Articular chondrocyte of knee joint (primary cell): Measurements from ENCODE around the gene MSI2. TPM values are rescaled to one million over a fixed set of nuclear protein-coding genes. Genes with fewer than 3 reads are reported as not detected.

ENCODE experiments used
- small RNA-seq: library from RNA; depleted of rRNA; stranded (forward); fragments of <200 nt; gene quantifications from one replicate; pipeline ENCODE3, GENCODE V24; 2012
- total RNA-seq: library from RNA; depleted of rRNA; stranded (reverse); fragments of >200 nt; gene quantifications from 2 replicates; pipeline ENCODE4 v1.2.3, GENCODE V29; 2012

The MSI2 gene
- total RNA-seq = 30.3 and 30.5 TPM in 2 replicates

DNA sequence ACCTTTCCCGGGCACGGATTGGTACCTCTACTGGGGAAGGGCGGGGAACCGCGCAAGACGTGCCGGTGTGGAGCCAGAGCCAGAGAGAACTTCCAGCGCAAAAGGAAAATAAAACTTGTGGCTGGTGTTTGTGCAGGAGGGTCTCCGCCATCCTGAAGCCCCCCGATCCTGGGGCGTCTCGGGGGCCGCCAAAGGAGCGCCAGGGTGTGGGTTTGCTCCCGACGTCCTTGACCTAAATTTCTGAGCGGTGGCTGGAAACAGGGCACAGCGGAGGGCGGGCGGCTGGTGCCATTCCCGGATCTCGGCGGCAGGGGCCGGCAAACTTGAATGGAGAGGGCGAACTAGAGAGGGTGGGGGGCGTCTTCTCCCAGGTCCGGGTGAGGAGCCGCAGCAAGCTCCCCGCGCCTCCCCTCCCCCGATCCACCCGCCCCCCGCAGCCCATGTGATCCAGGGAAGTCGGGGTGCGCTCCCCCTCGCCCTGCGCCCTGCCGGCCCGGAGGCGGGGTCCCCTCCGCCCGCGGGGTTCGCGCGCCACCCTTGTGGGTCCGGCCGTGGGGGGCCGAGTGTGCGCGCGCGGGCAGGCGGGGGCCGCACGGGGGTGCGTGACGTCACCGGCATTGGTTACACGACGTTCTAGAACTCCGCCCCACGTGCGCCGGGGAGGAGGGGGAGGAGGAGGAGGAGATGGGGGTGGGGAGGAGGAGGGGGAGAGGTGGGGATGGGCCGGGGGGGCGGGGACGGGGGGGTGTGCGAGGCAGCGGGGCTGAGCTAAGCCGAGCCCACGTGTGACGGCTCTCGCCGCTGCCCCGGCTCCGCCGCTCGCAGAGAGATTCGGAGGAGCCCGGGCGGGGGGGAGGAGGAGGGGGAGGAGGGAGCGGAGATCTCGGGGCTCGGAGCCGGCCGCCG lies at the start of gene MSI2:
TSS of gene MSI2 (plus strand) at position 748 of the 906 bp plus-strand sequence. CDS start 220 bp downstream, outside the sequence.

Small RNAs within 50 kb of the gene (small RNA-seq; reads per million reads assigned to genes)
- gene RN7SL449P (not detected), gene RNU7-134P (not detected)

Other genes starting within 250 kb of the MSI2 start
- 12.0 and 12.9 TPM in 2 replicates for gene AKAP1, start 171.3 kb upstream of the MSI2 start, total RNA-seq